KMS-11 (cell line): ENCODE data around the gene SNAPIN.

Source experiments
- H2AFZ ChIP-seq: fragments of 200-600 bp; sonication (generic); 2 replicates; pipeline ENCODE4 v1.6.1; 2016; ENCODE audit warnings: antibody characterized with exemption, mixed run types, low read depth
- H3K27ac ChIP-seq: fragments of 200-600 bp; sonication (generic); 2 replicates; pipeline ENCODE4 v1.6.1; 2016; ENCODE audit warnings: mild to moderate bottlenecking, mixed run types
- H3K27me3 ChIP-seq: fragments of 200-600 bp; sonication (generic); 2 replicates; pipeline ENCODE4 v1.6.1; 2017; ENCODE audit warnings: mild to moderate bottlenecking, low read depth, mixed run types, moderate library complexity; ENCODE audit not compliant: insufficient read depth
- H3K36me3 ChIP-seq: fragments of 200-600 bp; sonication (generic); 2 replicates; pipeline ENCODE4 v1.6.1; 2017; ENCODE audit warnings: mild to moderate bottlenecking, mixed run types; ENCODE audit not compliant: insufficient read depth
- H3K4me1 ChIP-seq: fragments of 200-600 bp; sonication (generic); 2 replicates; pipeline ENCODE4 v1.6.1; 2016; ENCODE audit warnings: mild to moderate bottlenecking, low read depth, mixed run types; ENCODE audit not compliant: poor library complexity, severe bottlenecking
- H3K4me2 ChIP-seq: fragments of 200-600 bp; sonication (generic); 2 replicates; pipeline ENCODE4 v1.7.0; 2016; ENCODE audit warnings: mild to moderate bottlenecking, mixed run types
- H3K4me3 ChIP-seq: fragments of 200-600 bp; sonication (generic); IDR thresholded peaks from 2 replicates; pipeline ENCODE4 v1.6.1; 2017; ENCODE audit warnings: low read depth, low read length, mixed read lengths; ENCODE audit not compliant: insufficient read depth
- H3K79me2 ChIP-seq: fragments of 200-600 bp; sonication (generic); 2 replicates; pipeline ENCODE4 v1.6.1; 2016; ENCODE audit warnings: low read depth, mixed run types; ENCODE audit not compliant: insufficient read depth
- H3K9ac ChIP-seq: fragments of 200-600 bp; sonication (generic); 2 replicates; pipeline ENCODE4 v1.6.1; 2016; ENCODE audit warnings: mild to moderate bottlenecking, mixed run types
- H4K20me1 ChIP-seq: fragments of 200-600 bp; sonication (generic); 2 replicates; pipeline ENCODE4 v1.6.1; 2016; ENCODE audit warnings: mild to moderate bottlenecking, mixed run types; ENCODE audit not compliant: insufficient read depth
- TF ChIP-seq, protein P1 (sequence below): fragments of 200-600 bp; sonication (generic); conservative IDR thresholded peaks from 2 replicates; pipeline ENCODE4 v1.6.1; 2017; ENCODE audit warnings: low read depth, mild to moderate bottlenecking, antibody characterized with exemption, low read length, moderate library complexity, mixed read lengths

Gene SNAPIN

GRCh38 chr1:153687346-153688125, 29.0 kb downstream of the SNAPIN start:
- H2AFZ ChIP-seq: no peak overlapping the region
- TF ChIP-seq, protein P1, sequence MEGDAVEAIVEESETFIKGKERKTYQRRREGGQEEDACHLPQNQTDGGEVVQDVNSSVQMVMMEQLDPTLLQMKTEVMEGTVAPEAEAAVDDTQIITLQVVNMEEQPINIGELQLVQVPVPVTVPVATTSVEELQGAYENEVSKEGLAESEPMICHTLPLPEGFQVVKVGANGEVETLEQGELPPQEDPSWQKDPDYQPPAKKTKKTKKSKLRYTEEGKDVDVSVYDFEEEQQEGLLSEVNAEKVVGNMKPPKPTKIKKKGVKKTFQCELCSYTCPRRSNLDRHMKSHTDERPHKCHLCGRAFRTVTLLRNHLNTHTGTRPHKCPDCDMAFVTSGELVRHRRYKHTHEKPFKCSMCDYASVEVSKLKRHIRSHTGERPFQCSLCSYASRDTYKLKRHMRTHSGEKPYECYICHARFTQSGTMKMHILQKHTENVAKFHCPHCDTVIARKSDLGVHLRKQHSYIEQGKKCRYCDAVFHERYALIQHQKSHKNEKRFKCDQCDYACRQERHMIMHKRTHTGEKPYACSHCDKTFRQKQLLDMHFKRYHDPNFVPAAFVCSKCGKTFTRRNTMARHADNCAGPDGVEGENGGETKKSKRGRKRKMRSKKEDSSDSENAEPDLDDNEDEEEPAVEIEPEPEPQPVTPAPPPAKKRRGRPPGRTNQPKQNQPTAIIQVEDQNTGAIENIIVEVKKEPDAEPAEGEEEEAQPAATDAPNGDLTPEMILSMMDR: no peak
- no peaks in the 10 kb centered on the region for H4K20me1 ChIP-seq
- H3K27me3 ChIP-seq: peaks cover 28% of the 10 kb centered on the region; the same call in 1 of the 2 replicates
- H3K4me3 ChIP-seq: no peak overlapping the region
- no peak overlapping the region for H3K4me2 ChIP-seq
- H3K79me2 ChIP-seq: no peaks in the 10 kb centered on the region
- no peak overlapping the region for H3K9ac ChIP-seq
- H3K4me1 ChIP-seq: no peaks in the 10 kb centered on the region
- H3K27ac ChIP-seq: no peak overlapping the region
- no peaks in the 10 kb centered on the region for H3K36me3 ChIP-seq

DNA sequence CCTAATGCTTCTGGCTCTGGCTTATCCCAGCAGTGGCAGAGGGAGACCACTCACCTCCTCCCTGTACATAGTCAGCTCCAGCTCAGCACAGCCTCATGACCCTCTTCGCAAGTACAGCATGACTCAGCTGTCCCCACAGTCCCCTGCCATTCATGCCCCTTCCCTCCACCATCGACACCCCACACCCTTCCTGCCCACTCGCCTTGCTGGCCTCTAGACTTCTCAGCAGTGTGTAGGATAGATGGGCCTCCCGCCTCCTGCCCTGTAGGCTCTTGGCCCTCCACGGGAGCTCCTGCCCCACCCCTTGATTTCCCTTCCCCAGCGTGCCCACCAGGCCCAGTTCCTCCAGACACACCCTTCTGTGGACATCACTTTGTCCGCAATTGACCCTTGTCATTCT, 29.8 kb downstream of the SNAPIN start:
- Histone ChIP-seq H3K4me3 (no peak overlapping the region), H3K27ac (no peak overlapping the region), H2AFZ (no peak overlapping the region), H3K4me2 (no peak overlapping the region), H3K4me1 (no peaks in the 10 kb centered on the region), H4K20me1 (no peaks in the 10 kb centered on the region), H3K27me3 (peaks cover 21% of the 10 kb centered on the region; the same call in 1 of the 2 replicates), H3K36me3 (no peaks in the 10 kb centered on the region), H3K79me2 (no peaks in the 10 kb centered on the region), H3K9ac (no peak overlapping the region)
- TF ChIP-seq, protein P1: no peak

- Histone ChIP-seq H3K4me3 (no peak overlapping the region), H2AFZ (no peak overlapping the region), H4K20me1 (no peaks in the 10 kb centered on the region), H3K9ac (no peak overlapping the region), H3K27me3 (peaks cover 16% of the 10 kb centered on the region; the same call in 1 of the 2 replicates), H3K4me2 (no peak overlapping the region), H3K27ac (no peak overlapping the region), H3K79me2 (no peaks in the 10 kb centered on the region), H3K36me3 (no peaks in the 10 kb centered on the region), H3K4me1 (no peaks in the 10 kb centered on the region)
- TF ChIP-seq, protein P1: no peak
Observed at GRCh38 chr1:153688736-153689328, 30.3 kb downstream of the SNAPIN start.

DNA sequence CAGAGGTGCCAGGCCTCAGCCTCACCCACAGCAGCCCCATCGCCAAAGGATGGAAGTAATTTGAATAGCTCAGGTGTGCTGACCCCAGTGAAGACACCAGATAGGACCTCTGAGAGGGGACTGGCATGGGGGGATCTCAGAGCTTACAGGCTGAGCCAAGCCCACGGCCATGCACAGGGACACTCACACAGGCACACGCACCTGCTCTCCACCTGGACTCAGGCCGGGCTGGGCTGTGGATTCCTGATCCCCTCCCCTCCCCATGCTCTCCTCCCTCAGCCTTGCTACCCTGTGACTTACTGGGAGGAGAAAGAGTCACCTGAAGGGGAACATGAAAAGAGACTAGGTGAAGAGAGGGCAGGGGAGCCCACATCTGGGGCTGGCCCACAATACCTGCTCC, 35.0 kb downstream of the SNAPIN start:
- TF ChIP-seq, protein P1: no peak
- no peak overlapping the region for H3K9ac ChIP-seq
- H4K20me1 ChIP-seq: no peaks in the 10 kb centered on the region
- no peaks in the 10 kb centered on the region for H3K36me3 ChIP-seq
- no peak overlapping the region for H3K4me2 ChIP-seq
- no peak overlapping the region for H3K4me3 ChIP-seq
- no peak overlapping the region for H3K27ac ChIP-seq
- H2AFZ ChIP-seq: no peak overlapping the region
- no peaks in the 10 kb centered on the region for H3K79me2 ChIP-seq
- H3K4me1 ChIP-seq: no peaks in the 10 kb centered on the region
- H3K27me3 ChIP-seq: no peaks in the 10 kb centered on the region
